HUDEP-2 (cell line): ENCODE data around the gene PI16.

Experiments
- DNase-seq, 76 experiments: peaks; one replicate each; lab custom pipeline; 2025; ENCODE audit not compliant: unreplicated experiment in 76 of 76; lab: John Stamatoyannopoulos, UW

PI16 gene

GRCh38 chr6:36955671-36956445, 1.3 kb downstream of the PI16 start:
- no peak for DNase-seq

- no peak for DNase-seq
Measured at GRCh38 chr6:36956446-36956820, 1.9 kb downstream of the PI16 start.

GRCh38 chr6:36957773-36958271, 3.3 kb downstream of the PI16 start:
- DNase-seq: no peak

GRCh38 chr6:36958775-36959554, 4.4 kb downstream of the PI16 start:
- no peak for DNase-seq

- peak in 2 of 76 experiments; percentile 20 to 54 for DNase-seq
Measured at GRCh38 chr6:36959555-36960250, 5.2 kb downstream of the PI16 start.

- no peak for DNase-seq
Measured at GRCh38 chr6:36961441-36962435, 7.2 kb downstream of the PI16 start.

- DNase-seq: peak in 36 of 76 experiments; percentile 17 to 63 (median 36)
Measured at GRCh38 chr6:36962874-36963273, 8.3 kb downstream of the PI16 start.

- DNase-seq: peak in 61 of 76 experiments; percentile 10 to 74 (median 44)
Measured at GRCh38 chr6:36963451-36964290, 9.1 kb downstream of the PI16 start.

GRCh38 chr6:36964349-36964748, 9.8 kb downstream of the PI16 start:
- no peak for DNase-seq

GRCh38 chr6:36964908-36965307, 10.4 kb downstream of the PI16 start:
- no peak for DNase-seq

GRCh38 chr6:36967301-36967700, 12.8 kb downstream of the PI16 start:
- DNase-seq: no peak

GRCh38 chr6:36967757-36968156, 13.2 kb downstream of the PI16 start:
- DNase-seq: no peak

GRCh38 chr6:36968266-36968977, 13.9 kb downstream of the PI16 start:
- peak in 65 of 76 experiments; percentile 19 to 81 (median 62) for DNase-seq

- no peak for DNase-seq
Measured at GRCh38 chr6:36969240-36969691, 14.7 kb downstream of the PI16 start.

- DNase-seq: no peak
Measured at GRCh38 chr6:36969988-36970891, 15.7 kb downstream of the PI16 start.

GRCh38 chr6:36970892-36971842, 16.6 kb downstream of the PI16 start:
- DNase-seq: no peak
